Effector memory CD8-positive, alpha-beta T cell (primary cell): Measurements from ENCODE around the gene EMP3.
"Not testable (repeated sequence)": the region's sequence is repeated elsewhere in the genome, so short reads cannot be mapped to it uniquely, and the experiment has no call there.

ENCODE experiments used
- ATAC-seq: fragments of 150-1000 bp; cut with Tn5 transposase; replicated peaks from 2 replicates; pipeline ENCODE4 v1.10.0; 2021; ENCODE audit warnings: mild to moderate bottlenecking, moderate library complexity
- DNase-seq, 3 experiments: peaks; one replicate each; pipeline ENCODE4 v3.0.0; 2021
- H3K27ac Mint-ChIP-seq, 2 donors: one replicate each; pipeline ENCODE4 v1.8.0; 2022; ENCODE audit warnings: mild to moderate bottlenecking in 2 of 2, mixed read lengths in 2 of 2, moderate library complexity in 2 of 2
- H3K27me3 Mint-ChIP-seq, 2 donors: one replicate each; pipeline ENCODE4 v1.8.0; 2022; ENCODE audit warnings: mixed read lengths in 2 of 2
- H3K36me3 Mint-ChIP-seq: one replicate; pipeline ENCODE4 v1.8.0; 2022; ENCODE audit warnings: mild to moderate bottlenecking, moderate library complexity, mixed read lengths; ENCODE audit not compliant: insufficient read depth
- H3K4me1 Mint-ChIP-seq, 2 donors: one replicate each; pipeline ENCODE4 v1.8.0; 2022; ENCODE audit warnings: low read depth in 2 of 2, mixed read lengths in 2 of 2
- H3K4me3 Mint-ChIP-seq, 2 donors: one replicate each; pipeline ENCODE4 v1.8.0; 2022; ENCODE audit warnings: mild to moderate bottlenecking in 2 of 2, mixed read lengths in 2 of 2, moderate library complexity in 2 of 2
- H3K9me3 Mint-ChIP-seq, 2 donors: one replicate each; pipeline ENCODE4 v1.8.0; 2022; ENCODE audit warnings: mixed read lengths in 2 of 2

The EMP3 gene

DNA sequence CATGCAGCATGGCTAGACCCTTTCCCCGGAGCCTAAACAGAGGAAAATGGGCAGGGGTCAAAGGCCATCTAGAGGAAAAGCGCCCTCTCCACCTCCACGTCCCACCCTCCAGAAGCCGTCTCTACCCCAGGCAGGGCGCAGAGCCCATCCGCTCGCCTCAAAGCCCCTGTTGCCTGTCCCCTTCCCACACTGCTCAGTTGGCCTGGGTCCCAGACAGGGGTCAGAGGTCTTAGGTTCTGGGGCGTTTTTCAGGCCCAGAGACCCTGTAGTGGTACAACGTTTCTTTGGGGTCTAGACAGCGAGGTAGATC lies 38.1 kb downstream of the EMP3 start:
- peak overlapping the region; percentile 88 to 91 for H3K27ac Mint-ChIP-seq

DNA sequence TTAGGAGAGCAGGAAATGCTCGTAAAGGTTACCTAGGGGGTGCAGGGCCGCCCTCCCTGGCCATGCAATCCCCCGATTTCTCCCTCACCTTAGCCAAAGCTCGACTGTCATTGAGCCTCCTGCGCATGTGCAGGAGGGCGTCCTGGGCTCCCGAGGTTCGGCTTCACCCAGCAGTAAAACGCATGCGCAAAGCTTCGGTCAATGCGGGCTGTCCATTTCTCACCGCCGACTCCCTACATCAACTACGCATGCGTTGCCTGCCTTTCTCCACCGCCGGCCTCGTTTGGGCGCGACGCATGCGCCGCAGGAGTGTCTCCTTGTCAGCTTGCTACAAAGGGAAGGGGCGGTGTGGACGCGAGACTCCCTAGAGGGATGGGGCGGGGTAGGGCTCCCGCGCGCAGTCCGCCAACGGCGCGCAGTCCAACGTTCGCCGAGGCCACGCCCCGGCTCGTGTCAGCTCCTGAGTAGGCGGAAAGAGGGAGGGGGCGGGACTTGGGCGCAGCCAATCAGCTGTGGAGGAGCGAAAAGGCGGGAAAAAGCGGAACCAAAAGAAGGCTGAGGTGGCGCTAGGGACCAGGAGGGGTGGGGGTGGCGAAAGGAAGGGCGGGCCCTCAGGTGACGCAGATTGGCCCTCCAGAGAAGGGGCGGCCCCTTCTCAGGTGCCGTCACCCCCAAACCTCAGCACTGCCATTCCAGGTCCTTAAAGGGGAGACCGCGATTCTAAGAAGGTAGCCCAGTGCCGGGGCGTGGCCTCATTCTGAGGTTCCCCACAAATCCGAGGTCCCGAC lies 38.7 kb downstream of the EMP3 start, which contains the start of the genes SYNGR4 and TMEM143:
SYNGR4 (plus strand) TSS at position 558 of the 788 bp plus-strand sequence. CDS start 1,476 bp downstream, outside the sequence.
TMEM143 (minus strand) TSS at position 131 of the 788 bp plus-strand sequence; CDS start at position 111, 20 bp downstream.
- Mint-ChIP-seq H3K4me1 (peaks cover 11 to 16% of the 10 kb centered on the region in 2 donors), H3K27ac (peak within 1 kb of the TSS; percentile 88 to 91), H3K9me3 (no peaks in the 10 kb centered on the region), H3K36me3 (peaks cover 9% of the 10 kb centered on the region), H3K27me3 (no peaks in the 10 kb centered on the region), H3K4me3 (peak within 1 kb of the TSS; percentile 82 to 85)
- DNase-seq: peak; percentile 94 to 96 (median 96)
- ATAC-seq: peak; percentile 86

More for the DNA sequence above, 38.1 kb downstream of the EMP3 start:
- Mint-ChIP-seq H3K9me3 (no peaks in the 10 kb centered on the region), H3K36me3 (peaks cover 9% of the 10 kb centered on the region), H3K4me1 (peaks cover 11 to 16% of the 10 kb centered on the region in 2 donors), H3K27me3 (no peaks in the 10 kb centered on the region), H3K4me3 (peak overlapping the region; percentile 82 to 85)
- no peak for ATAC-seq
- no peak for DNase-seq

DNA sequence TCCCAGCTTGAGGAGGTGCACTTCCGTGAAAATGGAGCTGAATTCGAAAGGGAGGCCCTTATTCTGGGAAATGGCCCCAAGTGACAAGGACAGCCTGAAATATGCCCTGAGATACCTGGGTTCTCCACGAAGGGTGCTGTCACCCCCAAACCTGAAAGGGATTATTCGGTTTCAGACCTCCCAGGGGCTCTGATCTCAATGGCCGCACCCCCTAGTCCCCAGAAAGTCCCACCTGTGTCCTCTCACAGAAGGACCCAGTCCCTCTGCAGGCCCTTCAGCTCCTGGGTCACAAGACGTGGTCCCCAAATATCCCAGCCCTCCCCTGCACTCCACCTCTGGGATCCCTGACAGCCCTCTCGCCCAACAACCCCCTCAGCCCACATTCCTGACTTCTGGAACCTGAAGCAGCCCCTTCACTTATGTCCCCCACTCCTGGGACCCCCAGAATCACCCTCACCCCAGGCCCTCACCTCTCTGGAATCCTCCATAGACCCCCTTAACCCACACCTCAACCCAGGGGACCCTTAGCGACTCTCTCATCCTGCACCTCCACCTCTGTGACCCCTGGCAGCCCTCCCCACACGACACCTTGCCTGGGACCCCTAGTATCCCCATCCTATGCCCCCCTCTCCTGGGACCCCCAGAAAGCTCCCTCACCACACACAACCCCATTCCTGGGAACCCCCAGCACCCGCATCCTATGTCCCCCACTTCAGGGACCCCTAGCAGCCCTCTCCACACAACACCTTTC lies 39.4 kb downstream of the EMP3 start:
- H3K4me1 Mint-ChIP-seq: peaks cover 11 to 16% of the 10 kb centered on the region in 2 donors
- H3K4me3 Mint-ChIP-seq: peak overlapping the region; percentile 82 to 85
- DNase-seq: no peak
- peak overlapping the region; percentile 88 to 91 for H3K27ac Mint-ChIP-seq
- no peaks in the 10 kb centered on the region for H3K9me3 Mint-ChIP-seq
- peaks cover 9% of the 10 kb centered on the region for H3K36me3 Mint-ChIP-seq
- no peaks in the 10 kb centered on the region for H3K27me3 Mint-ChIP-seq
- peak; percentile 2 for ATAC-seq

GRCh38 chr19:48365602-48366001 lies 40.2 kb downstream of the EMP3 start:
- Mint-ChIP-seq H3K9me3 (no peaks in the 10 kb centered on the region), H3K27me3 (no peaks in the 10 kb centered on the region), H3K4me3 (no peak overlapping the region), H3K4me1 (peaks cover 11 to 16% of the 10 kb centered on the region in 2 donors), H3K36me3 (peaks cover 9% of the 10 kb centered on the region), H3K27ac (no peak overlapping the region)
- DNase-seq (no peak), ATAC-seq (no peak)

- ATAC-seq: no peak
- DNase-seq: no peak
- Mint-ChIP-seq H3K9me3 (no peaks in the 10 kb centered on the region), H3K27ac (no peak overlapping the region), H3K4me3 (no peak overlapping the region), H3K27me3 (peaks cover 0 to 4% of the 10 kb centered on the region in 2 donors), H3K36me3 (peaks cover 9% of the 10 kb centered on the region), H3K4me1 (peaks cover 11 to 14% of the 10 kb centered on the region in 2 donors)
Measured at GRCh38 chr19:48367855-48368254, 42.5 kb downstream of the EMP3 start.

DNA sequence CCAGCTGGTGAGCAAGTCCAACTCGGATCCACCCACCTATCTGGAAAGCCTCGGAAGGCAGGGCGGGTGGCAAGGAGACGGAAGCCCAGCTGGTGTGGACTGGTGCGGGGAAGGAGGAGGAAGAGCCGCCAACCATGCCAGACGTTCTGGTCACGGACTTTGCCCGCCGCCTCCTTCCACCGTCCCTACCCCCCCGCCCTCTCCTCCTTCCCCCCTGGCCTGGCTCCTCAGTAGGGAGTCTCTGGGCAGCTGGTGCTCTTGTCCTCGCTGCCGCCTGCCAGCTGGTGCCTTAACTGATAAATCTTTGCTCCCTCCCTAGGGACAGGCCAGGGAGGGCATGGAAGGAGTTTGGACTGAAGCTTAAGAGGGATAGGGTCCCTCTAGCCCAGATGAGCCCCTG lies 43.6 kb downstream of the EMP3 start:
- ATAC-seq: no peak
- Mint-ChIP-seq H3K27me3 (peaks cover 0 to 14% of the 10 kb centered on the region in 2 donors), H3K36me3 (peaks cover 6% of the 10 kb centered on the region), H3K4me1 (peaks cover 5% of the 10 kb centered on the region in 2 donors), H3K27ac (no peak overlapping the region), H3K4me3 (no peak overlapping the region), H3K9me3 (no peaks in the 10 kb centered on the region)
- no peak for DNase-seq

DNA sequence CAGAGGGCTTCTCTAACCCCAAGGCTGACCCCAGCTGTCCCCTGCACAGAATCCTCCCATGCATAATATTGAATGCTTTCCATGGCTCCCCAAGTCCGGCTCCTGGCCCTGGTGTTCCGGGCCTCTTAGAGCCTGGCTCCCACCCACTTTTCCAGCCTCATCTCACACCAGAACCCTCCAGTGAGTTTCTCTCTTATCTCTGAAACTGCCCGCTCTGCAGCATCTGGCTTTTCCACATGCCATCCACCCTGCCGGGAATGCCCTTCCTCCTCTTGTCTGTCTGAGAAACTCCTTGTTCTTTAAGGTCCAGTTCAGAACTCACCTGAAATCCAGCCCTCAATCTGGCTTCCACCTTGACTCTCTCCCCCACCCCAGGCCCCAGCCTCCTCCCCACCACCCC lies 45.6 kb downstream of the EMP3 start:
- peaks cover 0 to 3% of the 10 kb centered on the region in 2 donors for H3K4me1 Mint-ChIP-seq
- DNase-seq: no peak

DNA sequence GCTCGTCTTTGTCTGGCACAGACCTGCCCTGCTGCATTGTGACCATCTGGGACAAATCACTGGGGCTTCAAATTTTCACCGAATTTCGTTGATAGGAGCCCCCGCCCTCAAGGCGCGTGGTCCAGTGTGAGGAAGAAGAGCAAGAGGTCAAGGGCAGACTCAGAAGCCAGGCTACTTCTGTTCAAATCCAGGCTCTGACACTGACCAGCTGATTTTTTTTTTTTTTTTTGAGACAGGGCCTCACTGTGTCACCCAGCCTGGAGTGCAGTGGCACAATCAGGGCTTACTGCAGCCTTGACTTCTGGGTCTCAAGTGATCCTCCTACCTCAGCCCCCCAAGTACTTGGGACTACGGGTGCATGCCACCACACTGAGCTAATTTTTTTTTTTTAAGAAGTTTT lies 46.0 kb downstream of the EMP3 start:
- DNase-seq: no peak
- Mint-ChIP-seq H3K4me3 (no peak overlapping the region), H3K9me3 (no peaks in the 10 kb centered on the region), H3K27ac (no peak overlapping the region), H3K4me1 (peaks cover 0 to 3% of the 10 kb centered on the region in 2 donors), H3K27me3 (peaks cover 0 to 14% of the 10 kb centered on the region in 2 donors), H3K36me3 (no peaks in the 10 kb centered on the region)
- no peak for ATAC-seq

More for the DNA sequence above, 45.6 kb downstream of the EMP3 start:
- H3K9me3 Mint-ChIP-seq: no peaks in the 10 kb centered on the region
- peaks cover 0 to 14% of the 10 kb centered on the region in 2 donors for H3K27me3 Mint-ChIP-seq
- H3K27ac Mint-ChIP-seq: no peak overlapping the region
- no peaks in the 10 kb centered on the region for H3K36me3 Mint-ChIP-seq
- no peak overlapping the region for H3K4me3 Mint-ChIP-seq
- no peak for ATAC-seq

- peaks cover 0 to 14% of the 10 kb centered on the region in 2 donors for H3K27me3 Mint-ChIP-seq
- not testable (repeated sequence) for H3K27ac Mint-ChIP-seq, ATAC-seq, H3K9me3 Mint-ChIP-seq, H3K4me1 Mint-ChIP-seq, DNase-seq, H3K4me3 Mint-ChIP-seq, H3K36me3 Mint-ChIP-seq
Measured at GRCh38 chr19:48371771-48372170, 46.4 kb downstream of the EMP3 start.

- DNase-seq: no peak
- Mint-ChIP-seq H3K4me3 (no peak overlapping the region), H3K9me3 (no peaks in the 10 kb centered on the region), H3K27ac (no peak overlapping the region), H3K4me1 (peaks cover 0 to 3% of the 10 kb centered on the region in 2 donors), H3K27me3 (peaks cover 0 to 14% of the 10 kb centered on the region in 2 donors), H3K36me3 (no peaks in the 10 kb centered on the region)
- no peak for ATAC-seq
Measured at GRCh38 chr19:48372904-48373303, 47.6 kb downstream of the EMP3 start.

GRCh38 chr19:48373567-48373966 lies 48.2 kb downstream of the EMP3 start:
- Mint-ChIP-seq H3K9me3 (no peaks in the 10 kb centered on the region), H3K4me1 (peaks cover 0 to 3% of the 10 kb centered on the region in 2 donors), H3K36me3 (no peaks in the 10 kb centered on the region), H3K27ac (peak overlapping the region in 1 of 2 donors; percentile 38), H3K4me3 (no peak overlapping the region), H3K27me3 (peaks cover 0 to 14% of the 10 kb centered on the region in 2 donors)
- no peak for DNase-seq
- no peak for ATAC-seq

DNA sequence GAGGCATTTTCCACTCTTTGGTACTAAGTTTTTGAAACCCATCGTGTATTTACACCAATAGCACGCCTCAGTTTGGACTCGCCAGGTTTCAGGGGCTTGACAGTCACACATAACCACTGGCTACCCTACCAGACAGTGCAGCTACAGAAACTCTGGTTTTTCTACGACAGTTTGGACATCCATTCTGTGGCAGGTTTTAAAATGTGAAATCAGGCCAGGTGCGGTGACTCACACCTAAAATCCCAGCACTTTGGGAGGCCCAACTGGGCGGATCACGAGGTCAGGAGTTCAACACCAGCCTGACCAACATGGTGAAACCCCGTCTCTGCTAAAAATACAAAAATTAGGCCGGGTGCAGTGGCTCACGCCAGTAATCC lies 52.8 kb downstream of the EMP3 start:
- H3K27ac Mint-ChIP-seq: no peak overlapping the region
- no peak overlapping the region for H3K4me3 Mint-ChIP-seq
- H3K36me3 Mint-ChIP-seq: peaks cover 14% of the 10 kb centered on the region
- ATAC-seq (no peak), DNase-seq (no peak)
- no peaks in the 10 kb centered on the region for H3K4me1 Mint-ChIP-seq
- H3K27me3 Mint-ChIP-seq: peaks cover 0 to 6% of the 10 kb centered on the region in 2 donors
- H3K9me3 Mint-ChIP-seq: no peaks in the 10 kb centered on the region

DNA sequence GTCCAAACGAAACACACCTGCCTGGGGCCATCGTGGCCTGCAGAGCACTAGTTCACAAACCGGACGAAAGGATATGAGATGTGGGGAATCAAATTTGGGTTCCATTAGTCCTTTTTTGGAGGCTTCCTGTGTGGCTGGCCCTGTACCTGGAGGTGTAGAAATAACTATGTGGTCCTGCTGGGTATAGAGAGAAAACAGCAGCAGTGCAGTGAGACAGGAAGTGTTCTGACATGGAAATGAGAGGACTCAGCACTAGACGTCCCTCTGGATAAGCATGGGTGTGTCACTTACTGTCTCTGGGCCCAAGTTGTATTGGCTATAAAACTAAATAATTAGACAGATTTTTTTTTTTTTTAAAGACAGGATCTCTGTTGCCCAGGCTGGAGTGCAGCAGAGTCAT lies 53.7 kb downstream of the EMP3 start:
- ATAC-seq: no peak
- Mint-ChIP-seq H3K9me3 (no peaks in the 10 kb centered on the region), H3K4me3 (no peak overlapping the region), H3K36me3 (peaks cover 23% of the 10 kb centered on the region), H3K27ac (no peak overlapping the region), H3K4me1 (peaks cover under 1 to 3% of the 10 kb centered on the region in 2 donors), H3K27me3 (no peaks in the 10 kb centered on the region)
- no peak for DNase-seq
